Erythroblast (primary cell): Measurements from ENCODE around the gene GABBR2.

Source experiments
- GATA1 ChIP-seq: IDR thresholded peaks from 2 replicates; pipeline ENCODE4 v1.6.1; 2011; ENCODE audit warnings: low read depth, mild to moderate bottlenecking, control low read depth, low read length, moderate library complexity
- POLR2A ChIP-seq: IDR thresholded peaks from 2 replicates; pipeline ENCODE4 v1.6.1; 2011; ENCODE audit warnings: mild to moderate bottlenecking, low read length

DNA sequence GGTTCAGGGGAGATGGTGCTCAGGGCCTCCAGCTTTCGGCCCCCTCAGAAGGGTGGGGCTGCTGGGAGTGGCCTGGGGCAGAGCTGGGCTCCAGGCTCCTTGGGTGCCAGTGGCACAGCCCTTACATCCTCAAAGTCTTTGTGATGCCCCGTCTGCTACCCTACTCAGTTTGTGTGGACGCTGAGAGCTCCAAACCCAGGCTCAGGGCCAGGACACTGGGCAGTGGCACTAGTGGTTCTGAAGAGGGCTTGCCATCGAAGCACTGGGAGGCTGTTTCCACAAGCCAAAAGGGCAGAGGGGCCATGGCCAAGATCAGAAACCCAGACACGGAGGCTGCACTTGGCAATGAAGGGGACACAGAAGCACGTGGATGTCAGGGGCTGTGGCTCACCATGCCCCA, 99.1 kb downstream of the GABBR2 start:
- no peak for TF ChIP-seq POLR2A
- no peak for TF ChIP-seq GATA1
